ENCODE results near the gene CRABP1.

The CRABP1 gene

DNA sequence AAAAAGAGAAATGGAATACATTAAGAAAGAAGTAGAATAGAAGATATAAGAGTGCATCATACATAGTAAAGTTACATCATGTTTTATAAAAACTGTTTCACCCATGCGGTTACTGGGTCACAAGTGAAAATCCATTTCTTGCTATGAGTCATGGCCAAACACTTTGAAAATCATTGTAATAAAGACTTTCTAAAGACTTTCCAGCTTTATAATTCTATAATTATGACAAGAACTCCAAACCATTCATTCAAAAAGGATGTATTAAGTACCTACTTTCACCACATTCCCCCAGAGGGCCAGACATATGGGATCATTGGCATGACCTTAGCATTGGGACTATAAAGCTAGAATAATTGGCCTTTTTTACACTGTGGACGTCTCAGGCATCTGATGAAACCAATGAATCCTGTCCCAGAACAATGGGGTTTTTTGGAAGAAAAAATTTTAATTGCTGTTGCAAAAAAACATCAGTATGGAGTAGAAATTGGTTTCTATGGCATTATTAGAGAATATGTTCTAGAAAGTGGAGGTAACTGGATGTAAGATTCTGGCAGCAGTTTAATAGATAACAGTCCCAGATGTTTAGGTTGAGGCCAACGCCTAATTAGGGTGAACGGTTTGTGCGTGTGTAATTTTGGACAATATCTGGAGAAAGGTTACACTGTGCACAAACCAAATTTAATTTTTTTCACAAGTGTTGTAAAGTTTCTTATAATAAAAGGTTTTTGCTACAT, 37.4 kb upstream of the CRABP1 start:
- Histone ChIP-seq H3K4me3 (ENCODE audit: low read depth, low read length) (no peak overlapping the region), H3K9me3 (ENCODE audit: control insufficient read depth, insufficient read depth, low read depth, low read length) (no peaks in the 10 kb centered on the region), H3K36me3 (ENCODE audit: control insufficient read depth in 2 of 2, insufficient read depth in 1 of 2, low read length in 2 of 2) (no peaks in the 10 kb centered on the region), H3K4me1 (ENCODE audit: control insufficient read depth, insufficient read depth, low read length) (no peaks in the 10 kb centered on the region), H3K27ac (ENCODE audit: extremely low read depth, low read depth, low read length) (no peak overlapping the region)
- CTCF ChIA-PET, result interaction anchor here (0.5 to 2.3 kb wide), 6 partner anchors 60 to 186 kb away, joined by 3 to 7 read pairs (median 3); no protein-coding TSS in a partner anchor
- POLR2A ChIA-PET, result no interaction called here
- TF ChIP-seq SP7 (tag by site-specific recombination; IDR thresholded peaks at IDR 0.05), result peak; percentile 83
- TF ChIP-seq, protein P1, sequence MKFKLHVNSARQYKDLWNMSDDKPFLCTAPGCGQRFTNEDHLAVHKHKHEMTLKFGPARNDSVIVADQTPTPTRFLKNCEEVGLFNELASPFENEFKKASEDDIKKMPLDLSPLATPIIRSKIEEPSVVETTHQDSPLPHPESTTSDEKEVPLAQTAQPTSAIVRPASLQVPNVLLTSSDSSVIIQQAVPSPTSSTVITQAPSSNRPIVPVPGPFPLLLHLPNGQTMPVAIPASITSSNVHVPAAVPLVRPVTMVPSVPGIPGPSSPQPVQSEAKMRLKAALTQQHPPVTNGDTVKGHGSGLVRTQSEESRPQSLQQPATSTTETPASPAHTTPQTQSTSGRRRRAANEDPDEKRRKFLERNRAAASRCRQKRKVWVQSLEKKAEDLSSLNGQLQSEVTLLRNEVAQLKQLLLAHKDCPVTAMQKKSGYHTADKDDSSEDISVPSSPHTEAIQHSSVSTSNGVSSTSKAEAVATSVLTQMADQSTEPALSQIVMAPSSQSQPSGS (tag by site-specific recombination; IDR thresholded peaks at IDR 0.05; ENCODE audit: low read depth), result peak; percentile 56
- TF ChIP-seq, protein P2, sequence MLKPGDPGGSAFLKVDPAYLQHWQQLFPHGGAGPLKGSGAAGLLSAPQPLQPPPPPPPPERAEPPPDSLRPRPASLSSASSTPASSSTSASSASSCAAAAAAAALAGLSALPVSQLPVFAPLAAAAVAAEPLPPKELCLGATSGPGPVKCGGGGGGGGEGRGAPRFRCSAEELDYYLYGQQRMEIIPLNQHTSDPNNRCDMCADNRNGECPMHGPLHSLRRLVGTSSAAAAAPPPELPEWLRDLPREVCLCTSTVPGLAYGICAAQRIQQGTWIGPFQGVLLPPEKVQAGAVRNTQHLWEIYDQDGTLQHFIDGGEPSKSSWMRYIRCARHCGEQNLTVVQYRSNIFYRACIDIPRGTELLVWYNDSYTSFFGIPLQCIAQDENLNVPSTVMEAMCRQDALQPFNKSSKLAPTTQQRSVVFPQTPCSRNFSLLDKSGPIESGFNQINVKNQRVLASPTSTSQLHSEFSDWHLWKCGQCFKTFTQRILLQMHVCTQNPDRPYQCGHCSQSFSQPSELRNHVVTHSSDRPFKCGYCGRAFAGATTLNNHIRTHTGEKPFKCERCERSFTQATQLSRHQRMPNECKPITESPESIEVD (tag by site-specific recombination; IDR thresholded peaks at IDR 0.05), result peak; percentile 71
- TF ChIP-seq, protein P3, sequence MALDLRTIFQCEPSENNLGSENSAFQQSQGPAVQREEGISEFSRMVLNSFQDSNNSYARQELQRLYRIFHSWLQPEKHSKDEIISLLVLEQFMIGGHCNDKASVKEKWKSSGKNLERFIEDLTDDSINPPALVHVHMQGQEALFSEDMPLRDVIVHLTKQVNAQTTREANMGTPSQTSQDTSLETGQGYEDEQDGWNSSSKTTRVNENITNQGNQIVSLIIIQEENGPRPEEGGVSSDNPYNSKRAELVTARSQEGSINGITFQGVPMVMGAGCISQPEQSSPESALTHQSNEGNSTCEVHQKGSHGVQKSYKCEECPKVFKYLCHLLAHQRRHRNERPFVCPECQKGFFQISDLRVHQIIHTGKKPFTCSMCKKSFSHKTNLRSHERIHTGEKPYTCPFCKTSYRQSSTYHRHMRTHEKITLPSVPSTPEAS (tag by site-specific recombination; IDR thresholded peaks at IDR 0.05), result no peak
- no peak for TF ChIP-seq PRDM2 (tag by site-specific recombination; IDR thresholded peaks at IDR 0.05; ENCODE audit: borderline replicate concordance)
- TF ChIP-seq, protein P4, sequence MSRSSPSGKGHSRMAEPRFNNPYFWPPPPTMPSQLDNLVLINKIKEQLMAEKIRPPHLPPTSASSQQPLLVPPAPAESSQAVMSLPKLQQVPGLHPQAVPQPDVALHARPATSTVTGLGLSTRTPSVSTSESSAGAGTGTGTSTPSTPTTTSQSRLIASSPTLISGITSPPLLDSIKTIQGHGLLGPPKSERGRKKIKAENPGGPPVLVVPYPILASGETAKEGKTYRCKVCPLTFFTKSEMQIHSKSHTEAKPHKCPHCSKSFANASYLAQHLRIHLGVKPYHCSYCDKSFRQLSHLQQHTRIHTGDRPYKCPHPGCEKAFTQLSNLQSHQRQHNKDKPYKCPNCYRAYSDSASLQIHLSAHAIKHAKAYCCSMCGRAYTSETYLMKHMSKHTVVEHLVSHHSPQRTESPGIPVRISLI (tag by site-specific recombination; IDR thresholded peaks at IDR 0.05), result 0 out of 2 replicates have a peak, but pooled peaks have one; percentile 10
- no peak for TF ChIP-seq ZNF76 (tag by site-specific recombination; IDR thresholded peaks at IDR 0.05; ENCODE audit: borderline replicate concordance, low read depth)

DNA sequence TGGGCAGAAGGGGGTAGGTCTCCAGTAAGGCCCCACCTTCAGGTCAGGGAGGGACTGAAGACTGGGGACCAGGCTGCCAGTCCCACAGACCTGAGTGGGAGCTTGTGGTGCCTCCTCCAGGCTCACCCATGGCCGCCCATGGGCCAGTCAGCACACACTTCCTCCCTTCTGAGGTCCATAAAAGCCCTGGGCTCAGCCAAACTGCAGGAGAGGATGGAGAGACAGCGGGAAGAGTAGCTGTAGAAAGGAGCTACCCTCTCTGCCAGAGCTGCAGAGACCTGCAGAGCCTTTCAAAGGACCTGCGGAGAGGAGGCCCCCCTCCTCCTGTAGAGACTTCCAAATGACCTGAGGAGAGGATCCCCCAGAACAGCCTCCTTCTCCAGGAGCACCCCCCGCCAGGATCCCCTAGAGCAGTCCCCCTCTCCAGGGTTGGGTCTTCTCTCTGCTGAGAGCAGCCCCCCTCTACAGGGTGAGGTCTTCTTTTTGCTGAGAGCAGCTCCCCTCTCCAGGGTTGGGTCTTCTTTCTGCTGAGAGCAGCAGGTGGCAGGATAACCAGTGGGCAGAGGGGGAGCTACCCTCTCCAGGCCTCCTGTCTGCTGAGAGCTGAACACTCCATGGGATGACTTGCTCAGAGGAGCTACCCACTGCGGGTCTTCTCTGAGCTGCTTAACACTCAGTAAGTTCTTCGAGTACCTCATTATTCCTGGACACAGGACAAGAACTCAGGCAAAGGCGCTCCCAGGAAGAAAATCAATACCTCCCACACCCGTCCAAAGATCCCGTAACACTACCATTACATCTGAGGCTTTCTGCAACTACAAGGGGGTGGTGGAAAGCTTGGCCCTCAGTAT, 35.7 kb upstream of the CRABP1 start:
- TF ChIP-seq ZNF544 (tag by site-specific recombination; IDR thresholded peaks at IDR 0.05), result no peak
- TF ChIP-seq ZFHX2 (tag by site-specific recombination; conservative IDR thresholded peaks at IDR 0.05), result peak; percentile 38
- TF ChIP-seq HIC1 (tag by site-specific recombination; IDR thresholded peaks at IDR 0.05), result no peak
- no peak for TF ChIP-seq ZNF138 (tag by site-specific recombination; IDR thresholded peaks at IDR 0.05; ENCODE audit: borderline replicate concordance)
- 0 out of 2 replicates have a peak, but pooled peaks have one; percentile 23 for TF ChIP-seq GLIS1 (tag by site-specific recombination; IDR thresholded peaks at IDR 0.05)
- TF ChIP-seq ZNF335 (tag by site-specific recombination; conservative IDR thresholded peaks at IDR 0.05), result peak; percentile 48; the same call in 1 of the 2 replicates
- peak; percentile 33; the same call in 1 of the 2 replicates for TF ChIP-seq ZIC2 (tag by site-specific recombination; IDR thresholded peaks at IDR 0.05)
- TF ChIP-seq ZNF133 (tag by site-specific recombination; IDR thresholded peaks at IDR 0.05), result no peak
- no peak overlapping the region for H3K27ac ChIP-seq (ENCODE audit: extremely low read depth, low read depth, low read length)
- no peaks in the 10 kb centered on the region for H3K9me3 ChIP-seq (ENCODE audit: control insufficient read depth, insufficient read depth, low read depth, low read length)
- H3K36me3 ChIP-seq (ENCODE audit: control insufficient read depth in 2 of 2, insufficient read depth in 1 of 2, low read length in 2 of 2), result no peaks in the 10 kb centered on the region
- H3K4me3 ChIP-seq (ENCODE audit: low read depth, low read length), result no peak overlapping the region
- H3K4me1 ChIP-seq (ENCODE audit: control insufficient read depth, insufficient read depth, low read length), result no peaks in the 10 kb centered on the region
- CTCF ChIA-PET, result interaction anchor here (0.9 to 9.1 kb wide), 2 partner anchors 19 to 115 kb away, joined by 3 to 176 read pairs; no protein-coding TSS in a partner anchor
- POLR2A ChIA-PET, result no interaction called here

All from HEK293 (cell line).